GM19467 (cell line): ENCODE results near the gene PAPOLA.

ENCODE experiments used
- ATAC-seq: cut with Tn5 transposase; IDR thresholded peaks from one replicate; pipeline ENCODE4 v1.9.1; 2021; ENCODE audit warnings: mild to moderate bottlenecking, moderate library complexity; ENCODE audit not compliant: unreplicated experiment

The PAPOLA gene

DNA sequence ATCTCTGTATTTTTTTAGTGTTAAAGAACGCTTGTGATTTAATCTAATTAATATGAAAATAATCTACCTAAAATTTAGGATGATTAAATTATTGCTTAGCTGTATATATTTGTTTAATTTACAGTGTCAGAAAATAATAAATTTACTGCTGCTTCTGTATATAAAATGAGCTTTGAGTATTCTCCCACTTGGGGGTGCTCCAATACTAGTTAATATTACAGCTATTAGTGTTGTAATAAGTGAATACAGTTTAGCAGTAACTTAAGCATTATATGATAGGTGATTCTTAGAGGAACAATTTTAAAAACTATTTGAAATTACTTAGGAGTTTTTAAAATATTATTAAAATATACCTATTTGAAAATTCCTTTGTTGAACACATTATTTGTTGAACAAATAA, 62.2 kb downstream of the PAPOLA start:
- no peak for ATAC-seq

DNA sequence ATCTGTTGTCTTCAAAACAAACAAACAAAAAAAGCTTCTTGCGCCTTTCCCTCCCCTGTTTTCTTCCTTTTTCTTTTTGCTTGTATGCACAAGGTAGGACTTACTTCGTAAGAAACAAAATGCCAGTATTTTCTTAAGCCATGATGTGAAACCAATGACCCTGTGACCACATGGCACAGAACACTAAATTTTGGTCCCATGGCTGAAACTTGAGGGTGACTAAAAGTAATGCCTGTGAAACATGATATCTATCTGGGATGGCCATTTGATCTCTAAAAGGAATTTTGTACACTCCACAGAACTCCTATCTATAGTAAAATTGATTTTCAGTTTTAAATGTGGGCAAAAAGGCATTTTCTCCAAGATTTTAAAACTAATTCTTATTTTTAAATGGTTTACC, 63.6 kb downstream of the PAPOLA start:
- no peak for ATAC-seq

DNA sequence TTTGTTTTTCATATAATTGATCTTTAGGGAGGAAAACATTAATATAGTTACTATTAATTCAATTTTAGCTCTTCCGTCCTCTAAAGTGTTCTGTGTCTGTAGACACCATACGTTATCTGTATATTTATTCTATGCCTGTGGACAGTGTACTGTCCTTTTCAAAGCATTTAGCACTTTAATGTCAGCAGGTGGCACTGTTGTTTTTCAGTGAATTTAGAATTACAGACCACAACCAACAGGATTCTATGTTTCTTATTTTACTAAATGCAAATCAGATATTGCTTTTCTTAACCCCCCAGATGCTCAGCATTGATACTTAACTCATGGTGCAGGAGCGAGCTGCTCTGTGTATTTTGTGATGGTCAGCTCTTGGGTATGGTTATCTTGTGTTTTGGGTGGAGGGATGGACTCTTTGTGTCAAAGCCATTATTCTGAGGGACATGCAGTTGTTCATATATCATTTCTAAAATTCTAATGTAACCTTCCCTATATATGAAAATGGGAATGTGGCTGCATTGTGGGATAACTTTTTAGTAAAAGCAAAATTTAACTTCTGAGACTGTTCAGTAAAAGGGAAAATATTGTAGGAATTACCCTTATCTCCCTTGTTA, 65.2 kb downstream of the PAPOLA start:
- ATAC-seq = peak; percentile 59

DNA sequence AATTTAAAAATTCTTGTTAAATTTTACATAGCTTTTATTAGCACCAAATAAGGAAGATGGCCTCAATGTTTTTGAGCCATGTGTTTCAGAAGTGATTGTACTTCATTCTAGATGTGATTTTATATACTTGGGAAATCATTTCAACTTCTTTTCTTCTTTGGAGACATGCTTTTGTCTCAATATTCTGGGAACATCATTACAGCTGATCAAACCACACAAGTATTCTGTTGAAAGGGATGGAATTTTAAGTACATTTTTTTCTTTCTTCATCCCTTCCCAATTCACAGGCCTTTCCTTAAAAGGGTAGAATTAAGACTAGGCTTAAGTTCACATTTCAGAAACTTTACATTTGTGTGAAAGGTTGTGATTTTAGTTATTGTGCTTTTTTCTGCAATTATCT, 66.4 kb downstream of the PAPOLA start:
- no peak for ATAC-seq

DNA sequence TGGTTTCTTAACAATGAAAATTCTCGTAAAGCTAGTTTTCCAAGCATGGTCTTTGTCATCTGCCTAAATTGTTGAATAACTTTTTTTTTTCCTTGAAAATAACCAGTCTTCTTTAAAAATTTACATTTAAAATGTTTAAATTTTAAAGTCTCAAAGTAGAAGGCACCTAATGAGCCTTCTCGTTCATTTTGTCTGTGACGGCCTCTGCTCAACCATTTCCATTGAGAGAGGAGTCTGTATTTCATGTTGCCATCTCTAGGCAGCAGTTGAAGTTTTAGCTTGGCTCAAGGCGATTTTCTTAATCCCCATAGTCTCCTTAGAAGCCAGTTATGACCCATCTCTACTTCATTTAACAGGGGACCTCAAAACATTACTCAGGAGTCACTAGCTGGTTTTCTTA, 69.1 kb downstream of the PAPOLA start:
- ATAC-seq = no peak

DNA sequence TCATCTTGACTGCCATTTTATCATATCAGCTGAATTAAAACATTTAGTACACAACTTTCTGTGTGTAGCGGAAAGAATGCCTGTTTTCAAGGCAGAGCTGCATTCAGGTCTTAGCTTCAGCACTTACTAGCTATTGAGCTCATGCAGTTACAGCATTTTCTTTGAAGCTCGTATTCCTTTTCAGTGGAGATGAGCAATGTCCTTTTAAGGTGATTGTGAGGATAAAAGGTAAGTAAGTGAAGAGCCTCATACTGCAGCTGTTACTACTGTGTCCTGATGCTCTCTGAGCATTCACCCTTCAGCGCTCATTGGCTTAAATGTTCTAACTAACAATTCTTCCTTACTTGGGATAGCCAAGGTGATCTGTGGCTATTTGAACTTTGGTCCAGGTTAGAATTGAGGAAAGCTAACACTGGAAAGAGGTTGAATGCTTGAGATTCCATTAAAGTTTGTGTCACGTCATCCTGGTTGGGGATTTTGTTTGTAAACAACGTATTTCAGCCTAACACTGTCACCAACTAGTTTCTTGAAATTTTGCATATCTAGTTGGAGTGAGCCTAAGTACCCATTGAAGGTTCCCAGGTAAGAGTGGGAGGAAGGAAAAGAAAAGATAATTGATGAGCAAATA, 71.4 kb downstream of the PAPOLA start:
- no peak for ATAC-seq

DNA sequence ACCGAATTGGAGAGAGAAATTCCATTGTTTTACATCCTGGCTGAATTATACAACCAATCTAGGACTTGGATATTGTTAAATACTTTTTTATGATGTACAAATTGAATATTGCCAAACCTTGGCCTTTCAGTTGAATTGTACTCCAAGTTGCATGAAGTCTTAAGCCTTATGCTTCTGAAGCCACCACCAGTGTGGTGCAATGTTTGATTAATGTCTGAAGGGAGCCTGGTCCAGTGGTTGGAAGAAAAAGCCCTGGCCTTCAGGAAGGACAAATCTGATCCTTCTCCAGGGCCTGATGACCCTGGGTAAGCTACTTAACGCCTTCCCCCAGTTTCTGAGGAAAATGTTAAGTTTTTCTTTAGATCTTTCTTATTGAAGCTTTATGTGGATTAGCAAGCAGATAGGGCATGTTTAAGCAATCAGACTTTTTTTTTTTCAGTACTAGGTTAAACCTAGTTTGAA, 72.0 kb downstream of the PAPOLA start:
- no peak for ATAC-seq

DNA sequence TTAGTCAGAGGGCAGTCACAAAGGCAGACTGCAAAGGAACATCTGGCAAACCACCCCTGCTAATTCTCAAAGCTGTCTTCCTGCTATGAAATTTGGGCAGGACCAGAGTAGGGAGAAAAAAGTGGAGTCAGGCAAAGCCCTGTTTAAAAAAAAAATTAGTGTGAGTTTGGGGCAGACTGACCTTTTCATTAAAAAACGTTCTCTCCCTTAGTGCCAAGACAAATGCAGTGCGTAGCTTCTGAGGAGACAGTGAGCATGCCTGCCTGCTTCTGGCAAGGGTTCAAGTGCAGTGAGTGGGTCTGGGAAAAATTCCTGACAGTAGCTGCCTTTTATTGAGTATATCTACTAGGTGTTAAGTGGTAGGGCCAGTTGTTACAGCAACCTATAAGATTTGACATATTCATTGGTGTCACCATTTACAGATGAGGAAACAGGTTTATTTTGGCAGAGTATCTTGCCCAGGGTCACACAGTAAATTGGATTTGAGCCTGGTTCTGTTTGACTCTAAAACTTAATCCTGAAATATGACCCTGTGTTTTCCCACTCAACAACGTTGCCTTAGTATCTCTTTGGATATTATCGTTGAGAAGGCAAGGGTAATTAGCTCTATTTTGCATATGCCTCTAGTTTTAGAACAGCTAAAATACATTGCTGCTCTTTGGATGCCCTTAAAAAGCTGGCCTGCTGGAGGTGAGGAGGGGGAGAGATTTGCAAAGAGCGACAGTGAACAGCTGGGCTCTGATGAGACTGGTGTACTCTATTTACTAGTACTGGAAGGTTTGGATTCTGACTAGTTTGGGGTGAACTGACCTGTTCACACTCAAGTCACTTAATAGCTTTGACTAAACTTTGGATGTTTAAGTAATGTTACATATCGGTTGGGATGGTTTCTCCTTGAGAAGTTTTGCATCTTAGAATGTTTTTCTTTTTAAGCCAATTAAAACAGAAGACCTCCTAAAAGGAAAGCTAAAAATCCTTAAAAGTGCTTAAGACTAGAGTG, 72.8 kb downstream of the PAPOLA start:
- ATAC-seq = no peak

DNA sequence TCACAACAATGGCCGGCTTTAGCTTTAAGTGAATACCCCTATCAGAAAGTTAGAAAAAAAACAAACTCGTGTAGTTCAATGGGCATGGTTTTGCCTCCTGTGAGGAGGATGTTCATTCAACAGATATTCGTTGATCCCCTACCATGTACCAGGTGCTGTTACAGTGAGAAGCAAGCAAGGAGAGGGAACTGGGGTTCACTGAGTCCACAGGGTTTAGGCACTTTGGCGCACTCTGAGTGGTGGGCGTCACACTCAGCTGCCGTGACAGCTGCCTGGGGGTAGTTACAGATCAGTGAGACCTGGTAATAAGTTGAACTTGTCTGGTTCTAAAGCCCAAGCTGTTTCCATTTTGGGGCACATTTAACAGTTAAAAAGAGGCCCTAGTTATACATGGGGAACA, 74.2 kb downstream of the PAPOLA start:
- no peak for ATAC-seq

DNA sequence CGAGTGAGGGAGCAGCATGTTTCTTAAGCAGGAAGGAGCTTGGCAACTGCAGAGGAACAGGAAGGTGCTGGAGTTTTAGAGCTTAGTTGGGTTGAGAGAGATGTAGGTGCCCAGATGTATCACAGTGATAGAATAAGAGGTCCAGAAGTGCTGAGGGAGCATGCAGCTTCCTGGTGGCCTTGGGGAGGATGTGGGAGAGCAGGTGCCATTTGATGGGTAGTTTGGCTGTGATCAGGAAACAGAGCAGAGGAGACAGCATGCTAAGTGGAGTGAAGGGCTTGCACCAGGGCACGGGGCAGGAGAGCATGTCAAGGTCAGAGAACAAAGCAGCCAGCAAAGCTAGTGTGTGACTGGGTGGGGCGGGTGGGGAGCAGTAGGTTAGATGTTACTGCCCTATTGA, 74.8 kb downstream of the PAPOLA start:
- no peak for ATAC-seq

DNA sequence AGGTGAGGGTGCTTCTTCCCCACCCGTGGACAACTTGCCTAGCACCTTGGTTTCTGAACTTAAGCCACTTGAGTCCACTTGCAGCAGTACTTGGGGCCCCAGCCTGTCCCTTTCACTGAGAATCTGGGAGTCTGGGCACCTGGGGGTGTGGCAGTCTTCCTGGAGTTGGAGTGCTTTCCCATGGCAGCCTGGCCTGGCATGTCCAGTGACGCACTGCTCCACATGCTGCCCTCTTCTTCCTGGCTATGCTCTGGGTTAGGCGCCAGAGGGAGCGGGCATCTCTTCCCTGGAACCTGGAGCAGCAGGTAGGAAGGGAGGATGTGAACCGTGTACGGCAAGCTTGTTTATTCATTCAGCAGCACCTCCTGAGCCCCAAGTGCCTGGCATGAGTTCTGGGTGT, 76.4 kb downstream of the PAPOLA start:
- no peak for ATAC-seq

DNA sequence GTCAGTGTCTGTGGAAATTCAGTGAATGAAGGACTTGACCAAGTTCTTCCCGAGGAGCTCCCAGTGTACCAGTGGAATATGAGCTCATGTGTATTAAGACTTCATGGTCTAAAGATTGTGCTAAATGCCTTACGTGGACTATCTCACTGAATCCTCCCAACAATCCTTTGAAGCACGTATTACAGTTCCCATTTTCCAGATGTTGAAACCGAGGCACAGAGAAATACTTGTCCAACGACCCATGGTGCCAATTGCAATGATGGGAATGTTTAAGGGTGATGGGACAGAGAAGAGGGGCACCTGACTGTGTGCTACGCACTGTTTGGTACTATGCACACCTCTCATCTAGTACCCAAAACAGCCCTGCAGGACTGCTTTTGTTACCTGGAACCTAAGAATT, 77.2 kb downstream of the PAPOLA start:
- no peak for ATAC-seq

DNA sequence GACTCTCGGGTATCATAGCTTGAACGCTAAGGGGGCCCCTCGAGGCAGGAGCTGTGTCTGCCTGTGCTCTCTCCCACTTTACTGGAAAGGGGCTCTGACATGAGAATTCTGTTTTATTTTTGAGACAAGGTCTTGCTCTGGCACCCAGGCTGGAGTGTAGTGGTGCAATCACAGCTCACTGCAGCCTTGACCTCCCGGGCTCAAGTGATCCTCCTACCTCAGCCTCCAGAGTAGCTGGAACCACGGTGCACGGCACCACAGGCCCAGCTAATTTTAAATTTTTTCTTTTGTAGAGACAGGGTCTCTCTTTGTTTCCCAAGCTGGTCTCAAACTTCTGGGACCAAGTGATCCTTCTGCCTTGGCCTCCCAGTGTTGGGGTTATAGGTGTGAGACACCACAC, 77.7 kb downstream of the PAPOLA start:
- ATAC-seq = no peak

DNA sequence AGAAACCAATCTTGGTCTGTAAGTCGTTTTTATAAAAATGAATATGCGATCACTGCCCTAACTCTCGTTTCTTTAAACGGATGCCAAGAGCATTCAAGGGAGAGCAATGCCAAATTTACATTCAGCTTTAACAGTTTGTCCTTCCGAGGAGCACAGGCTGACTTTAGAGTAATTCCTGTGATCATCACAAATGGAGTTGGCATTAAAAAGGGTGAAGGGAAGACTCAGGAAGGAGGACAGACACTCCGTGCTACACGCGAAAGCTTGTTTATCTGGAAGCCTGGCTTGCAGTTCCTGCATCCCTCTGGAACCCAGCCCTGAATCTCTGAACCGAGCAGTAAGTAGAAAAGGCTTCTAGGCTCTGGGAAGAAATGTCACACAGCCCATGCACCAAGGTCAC, 78.4 kb downstream of the PAPOLA start:
- no peak for ATAC-seq

DNA sequence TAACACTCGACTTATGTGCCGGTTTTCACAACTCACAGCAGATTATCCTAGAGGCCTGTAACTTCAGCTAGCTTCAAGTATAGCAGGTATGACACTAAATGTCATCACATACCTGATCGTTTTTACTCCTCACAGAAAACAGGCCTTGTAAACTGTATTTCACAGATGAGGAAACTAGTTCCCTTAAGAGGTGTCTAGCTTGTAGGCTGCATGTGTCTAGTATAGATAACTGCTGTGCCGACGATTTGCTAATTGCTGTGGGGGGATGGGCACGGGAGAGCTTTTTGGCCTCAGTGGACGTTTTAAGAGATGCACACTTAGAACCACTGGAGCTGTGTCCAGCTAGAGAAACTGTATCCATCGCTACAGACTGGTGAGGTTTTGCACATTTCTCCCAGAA, 78.8 kb downstream of the PAPOLA start:
- no peak for ATAC-seq

DNA sequence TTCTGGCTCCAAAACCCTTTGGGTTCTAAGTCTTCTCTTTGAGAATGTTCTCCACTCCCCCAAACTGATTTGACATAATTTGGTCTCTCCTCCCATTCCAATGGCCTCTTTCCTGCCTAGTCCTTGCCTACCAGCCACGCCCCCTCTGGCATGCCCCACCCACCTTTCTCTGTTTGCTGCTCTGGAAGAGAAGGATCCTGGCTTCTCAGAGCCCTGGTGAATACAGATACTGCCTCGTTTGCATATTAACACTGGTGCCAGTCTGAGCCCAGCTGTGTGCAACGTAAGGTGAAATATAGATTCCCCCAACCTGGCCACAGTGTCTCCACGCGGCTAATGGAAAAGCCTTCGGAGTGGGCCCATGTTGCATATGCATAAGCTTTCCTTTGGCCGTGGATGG, 79.7 kb downstream of the PAPOLA start:
- ATAC-seq = no peak

DNA sequence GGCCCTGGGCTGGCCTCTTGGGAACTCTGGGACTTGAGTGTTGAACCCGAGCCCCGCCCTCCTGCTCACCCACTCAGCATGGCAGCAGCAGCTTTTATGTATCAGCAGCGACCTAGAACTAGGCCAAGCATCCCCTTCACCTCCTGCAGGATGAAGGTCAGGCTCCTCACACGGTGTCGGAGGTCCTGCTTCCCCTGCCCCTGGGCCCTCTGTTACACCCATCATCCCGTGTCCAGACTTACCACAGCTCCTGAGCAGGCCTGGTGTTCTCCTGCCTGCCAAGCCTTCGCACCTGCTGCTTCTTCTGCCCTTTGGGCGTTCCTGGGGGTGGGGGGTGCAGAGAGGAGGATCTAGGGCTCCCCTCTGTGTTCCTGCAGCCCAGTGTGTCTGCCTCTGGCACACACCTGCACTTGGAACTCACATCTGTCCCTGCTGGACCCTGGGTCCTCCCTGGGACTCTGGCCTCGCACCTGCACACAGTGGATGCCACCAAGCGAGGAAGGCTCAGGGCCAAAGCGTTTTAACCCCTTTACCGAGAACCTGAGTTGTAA, 80.3 kb downstream of the PAPOLA start:
- no peak for ATAC-seq

DNA sequence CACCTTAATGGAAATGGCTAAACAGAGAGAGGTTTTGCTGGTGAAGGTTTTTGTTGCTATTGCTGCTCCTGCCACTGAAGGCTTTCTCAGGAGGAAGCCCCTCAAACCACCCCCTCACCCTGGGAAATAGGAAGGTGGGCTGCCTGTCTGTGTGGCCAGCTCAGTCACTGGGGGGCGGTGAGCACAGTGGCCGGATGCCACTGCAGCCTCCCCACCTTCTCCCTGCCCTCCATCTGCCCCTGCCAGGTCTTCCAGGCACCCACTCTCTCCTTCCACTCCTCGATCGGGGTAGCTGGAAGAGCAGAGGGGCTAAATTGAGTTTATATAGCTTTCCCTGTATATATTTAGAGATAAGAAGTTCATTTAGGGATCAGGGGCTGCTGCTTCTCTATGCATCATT, 80.8 kb downstream of the PAPOLA start:
- no peak for ATAC-seq

DNA sequence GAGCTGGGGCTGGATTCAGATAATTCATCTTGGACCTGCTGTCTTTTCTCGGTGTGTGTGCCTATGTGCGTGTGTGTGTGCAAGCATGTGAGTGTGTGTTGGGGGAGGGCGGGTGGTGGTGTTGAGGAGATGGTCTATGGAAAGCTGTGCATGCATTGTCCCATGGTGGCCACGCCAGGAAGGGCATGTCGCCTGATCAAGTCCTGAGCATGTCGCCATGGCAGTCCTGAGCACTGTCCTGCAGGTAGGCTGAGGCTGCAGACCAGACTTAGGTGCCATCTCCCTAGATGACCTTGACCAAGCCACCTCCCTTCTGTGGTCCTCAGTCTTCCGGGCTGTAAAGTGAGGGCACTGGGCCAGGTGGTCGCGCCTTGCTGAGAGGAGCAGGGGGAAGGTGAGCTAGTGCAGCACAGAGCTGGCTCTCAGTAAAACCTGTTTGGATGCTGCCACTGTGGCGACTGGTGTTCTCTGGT, 81.4 kb downstream of the PAPOLA start:
- no peak for ATAC-seq

DNA sequence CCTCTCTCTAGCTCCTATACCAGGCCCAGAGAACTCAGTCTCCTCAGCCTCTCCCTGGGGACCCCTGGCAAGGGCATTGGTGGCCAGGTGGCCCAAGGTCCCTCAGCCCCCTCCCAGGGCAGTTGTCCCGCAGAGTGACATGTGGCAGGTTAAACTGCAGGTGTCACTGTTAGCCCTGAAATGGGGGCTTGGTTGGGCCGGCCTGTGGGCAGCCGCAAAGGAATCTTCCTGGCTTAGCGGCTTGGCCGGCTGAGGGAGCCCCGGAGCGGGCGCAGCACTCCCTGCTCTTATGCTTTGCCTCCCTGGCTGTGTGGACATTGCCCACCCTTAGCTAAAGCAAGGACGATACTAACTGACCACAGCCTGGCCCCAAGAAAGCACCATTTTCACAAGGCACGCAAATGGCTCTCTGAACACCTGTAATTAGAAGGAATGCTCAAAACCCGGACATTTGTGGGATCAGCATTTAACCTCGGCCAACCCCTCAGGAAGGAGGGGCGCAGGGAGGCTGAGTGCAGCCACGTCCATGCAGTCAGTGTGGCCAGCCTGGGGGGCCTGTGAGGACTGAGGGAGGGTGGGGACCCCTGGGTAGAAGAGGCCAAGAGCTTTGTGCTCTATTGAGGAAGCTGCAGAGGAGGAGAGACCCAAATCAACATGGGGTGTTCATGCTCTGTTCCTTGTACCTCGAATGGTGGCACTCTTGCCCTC, 82.2 kb downstream of the PAPOLA start:
- peak; percentile 74 for ATAC-seq
